Lower lobe of right lung (tissue), 2 donors: Measurements from ENCODE around the gene SOS1. TPM values are rescaled to one million over a fixed set of nuclear protein-coding genes. Genes with fewer than 3 reads are reported as not detected.
A peak's percentile ranks its signal among the peaks of the same experiment; 100 is the strongest.

Experiments
- ATAC-seq, 2 donors: fragments of 200-7000 bp; cut with Tn5 transposase; one replicate each; pipeline ENCODE4 v1.9.1; 2020 to 2022; ENCODE audit warnings: mild to moderate bottlenecking in 2 of 2, moderate library complexity in 2 of 2
- DNase-seq: peaks from one replicate; pipeline ENCODE4 v3.0.0-alpha.2; 2020
- H3K27ac ChIP-seq: fragments of 200-600 bp; one replicate; pipeline ENCODE4 v1.8.0; 2022
- H3K27me3 ChIP-seq: fragments of 200-600 bp; one replicate; pipeline ENCODE4 v1.8.0; 2022; ENCODE audit warnings: low read depth
- H3K36me3 ChIP-seq: fragments of 200-600 bp; one replicate; pipeline ENCODE4 v1.8.0; 2022; ENCODE audit warnings: mild to moderate bottlenecking
- H3K4me1 ChIP-seq: fragments of 200-600 bp; one replicate; pipeline ENCODE4 v1.8.0; 2022
- H3K4me3 ChIP-seq: fragments of 200-600 bp; one replicate; pipeline ENCODE4 v1.8.0; 2022; ENCODE audit warnings: mild to moderate bottlenecking
- H3K9me3 ChIP-seq: fragments of 200-600 bp; one replicate; pipeline ENCODE4 v1.8.0; 2022
- CTCF ChIP-seq: fragments of 200-600 bp; IDR thresholded peaks from one replicate; pipeline ENCODE4 v1.8.0; 2022; ENCODE audit warnings: antibody characterized with exemption, mild to moderate bottlenecking
- intact Hi-C: fragments of 100-400 bp; cut with DNase I; formaldehyde crosslinking; loops from one replicate; pipeline ENCODE4 v1.11.0; 2022
- total RNA-seq: library from RNA; stranded (reverse); fragmentation: NEBNext Ultra II Directional; extraction: Animal tissue kit (Norgen Biotek cat#: 25700); gene quantifications from one replicate; pipeline ENCODE4 v1.2.1, GENCODE V29; 2021
- donor health status: DM: no; HTN: yes; CAD: no; lungs with severe emphysema.

The SOS1 gene
- total RNA-seq, 1 donor from 2014 or later: 43.6 TPM

- DNase-seq: no peak
- H3K4me1 ChIP-seq: peaks cover 28% of the 10 kb centered on the region
- no peaks in the 10 kb centered on the region for H3K27me3 ChIP-seq
- H3K4me3 ChIP-seq: no peak overlapping the region
- H3K9me3 ChIP-seq: no peaks in the 10 kb centered on the region
- intact Hi-C loops: no loop called here
- H3K27ac ChIP-seq: peak overlapping the region; percentile 6
- no peak for TF ChIP-seq CTCF
- ATAC-seq: no peak
- H3K36me3 ChIP-seq: no peaks in the 10 kb centered on the region
Observed at GRCh38 chr2:39127973-39128372, 7.1 kb upstream of the SOS1 start.

GRCh38 chr2:39124746-39125057 is 3.9 kb upstream of the SOS1 start:
- no peaks in the 10 kb centered on the region for H3K9me3 ChIP-seq
- no peak for TF ChIP-seq CTCF
- DNase-seq (no peak), ATAC-seq (peak; percentile 3 to 16)
- peak overlapping the region; percentile 92 for H3K27ac ChIP-seq
- intact Hi-C loops: no loop called here
- H3K4me3 ChIP-seq: peak overlapping the region; percentile 87
- H3K36me3 ChIP-seq: no peaks in the 10 kb centered on the region
- peaks cover 37% of the 10 kb centered on the region for H3K4me1 ChIP-seq
- H3K27me3 ChIP-seq: no peaks in the 10 kb centered on the region

- peaks cover 37% of the 10 kb centered on the region for H3K4me1 ChIP-seq
- peak overlapping the region; percentile 92 for H3K27ac ChIP-seq
- no peaks in the 10 kb centered on the region for H3K36me3 ChIP-seq
- H3K27me3 ChIP-seq: no peaks in the 10 kb centered on the region
- peak; percentile 93 to 95 for ATAC-seq
- H3K4me3 ChIP-seq: peak overlapping the region; percentile 87
- peak; percentile 71 for TF ChIP-seq CTCF
- H3K9me3 ChIP-seq: no peaks in the 10 kb centered on the region
- peak; percentile 98 for DNase-seq
- intact Hi-C loops: no loop called here
Observed at GRCh38 chr2:39124000-39124745, 3.3 kb upstream of the SOS1 start.

- Histone ChIP-seq H3K4me3 (peak overlapping the region; percentile 87), H3K36me3 (no peaks in the 10 kb centered on the region), H3K27me3 (no peaks in the 10 kb centered on the region), H3K9me3 (no peaks in the 10 kb centered on the region), H3K27ac (peak overlapping the region; percentile 92), H3K4me1 (peaks cover 38% of the 10 kb centered on the region)
- TF ChIP-seq CTCF: no peak
- ATAC-seq: no peak
- no peak for DNase-seq
- intact Hi-C loops: no loop called here
Observed at GRCh38 chr2:39123436-39123999, 2.7 kb upstream of the SOS1 start.

GRCh38 chr2:39121523-39122063 is 742 bp upstream of the SOS1 start:
- DNase-seq (no peak), ATAC-seq (no peak)
- TF ChIP-seq CTCF: no peak
- intact Hi-C loops: no loop called here
- Histone ChIP-seq H3K27ac (peak overlapping the region; percentile 93), H3K36me3 (no peaks in the 10 kb centered on the region), H3K27me3 (no peaks in the 10 kb centered on the region), H3K4me1 (peaks cover 45% of the 10 kb centered on the region), H3K9me3 (no peaks in the 10 kb centered on the region), H3K4me3 (peak overlapping the region; percentile 88)
